Smooth muscle cell (in vitro differentiated cells): ENCODE results near the gene ORMDL2. TPM values are rescaled to one million over a fixed set of nuclear protein-coding genes. Genes with fewer than 3 reads are reported as not detected.

Source experiments
- DNase-seq: peaks from one replicate; lab custom pipeline; 2025; ENCODE audit not compliant: unreplicated experiment; lab: John Stamatoyannopoulos, UW
- H2AFZ ChIP-seq: fragments of 200-600 bp; sonication (generic); 2 replicates; pipeline ENCODE4 v1.6.0; 2016; ENCODE audit warnings: antibody characterized with exemption, low read depth, mild to moderate bottlenecking
- H3F3A ChIP-seq: fragments of 200-600 bp; sonication (generic); 2 replicates; pipeline ENCODE4 v1.6.0; 2017; ENCODE audit warnings: antibody characterized with exemption, low read depth
- H3K27ac ChIP-seq: fragments of 200-600 bp; sonication (generic); 2 replicates; pipeline ENCODE4 v1.5.1; 2016; ENCODE audit warnings: low read depth, mild to moderate bottlenecking
- H3K27me3 ChIP-seq: fragments of 200-600 bp; sonication (generic); 2 replicates; pipeline ENCODE4 v1.6.1; 2016; ENCODE audit warnings: low read depth, mild to moderate bottlenecking
- H3K36me3 ChIP-seq: fragments of 200-600 bp; sonication (generic); 2 replicates; pipeline ENCODE4 v1.5.1; 2016; ENCODE audit warnings: low read depth
- H3K4me1 ChIP-seq: fragments of 200-600 bp; sonication (generic); 2 replicates; pipeline ENCODE4 v1.5.1; 2016; ENCODE audit warnings: low read depth
- H3K4me2 ChIP-seq: fragments of 200-600 bp; sonication (generic); 2 replicates; pipeline ENCODE4 v1.6.0; 2016; ENCODE audit warnings: mild to moderate bottlenecking
- H3K4me3 ChIP-seq: fragments of 200-600 bp; sonication (generic); 2 replicates; pipeline ENCODE4 v1.5.1; 2016; ENCODE audit warnings: mild to moderate bottlenecking
- H3K79me2 ChIP-seq: fragments of 200-600 bp; sonication (generic); 2 replicates; pipeline ENCODE4 v1.6.0; 2016; ENCODE audit warnings: low read depth, mild to moderate bottlenecking
- H3K9ac ChIP-seq: fragments of 200-600 bp; sonication (generic); 2 replicates; pipeline ENCODE4 v1.6.0; 2016; ENCODE audit warnings: low read depth
- H3K9me3 ChIP-seq: fragments of 200-600 bp; sonication (generic); replicated peaks from 2 replicates; pipeline ENCODE4 v1.5.1; 2016; ENCODE audit warnings: low read depth
- H4K20me1 ChIP-seq: fragments of 200-600 bp; sonication (generic); 2 replicates; pipeline ENCODE4 v1.6.0; 2016; ENCODE audit warnings: low read depth
- WGBS: methylation state at CpG from one replicate; pipeline ENCODE4 v1.1.7; 2016; ENCODE audit warnings: low lambda C conversion rate; 5-methylcytosine and 5-hydroxymethylcytosine counted together
- polyA plus RNA-seq: library from polyadenylated mRNA; unstranded; fragments of >200 nt; fragmentation: Nextera tagmentation; extraction: Ambion mirVana; gene quantifications from 2 replicates; pipeline ENCODE4 v1.2.1, GENCODE V29; 2016
- total RNA-seq: library from RNA; depleted of rRNA; stranded (reverse); fragments of >200 nt; gene quantifications from 2 replicates; pipeline ENCODE4 v1.2.3, GENCODE V29; 2014
- TF ChIP-seq, protein P1 (sequence below): fragments of 200-600 bp; sonication (generic); IDR thresholded peaks from 2 replicates; pipeline ENCODE4 v1.5.1; 2017; ENCODE audit warnings: borderline replicate concordance, mild to moderate bottlenecking, antibody characterized with exemption; ENCODE audit not compliant: insufficient read depth, poor library complexity, severe bottlenecking

Gene ORMDL2
- total and polyA plus RNA-seq, 2 experiments from 2014 or later: 32.5 to 79.5 TPM

DNA sequence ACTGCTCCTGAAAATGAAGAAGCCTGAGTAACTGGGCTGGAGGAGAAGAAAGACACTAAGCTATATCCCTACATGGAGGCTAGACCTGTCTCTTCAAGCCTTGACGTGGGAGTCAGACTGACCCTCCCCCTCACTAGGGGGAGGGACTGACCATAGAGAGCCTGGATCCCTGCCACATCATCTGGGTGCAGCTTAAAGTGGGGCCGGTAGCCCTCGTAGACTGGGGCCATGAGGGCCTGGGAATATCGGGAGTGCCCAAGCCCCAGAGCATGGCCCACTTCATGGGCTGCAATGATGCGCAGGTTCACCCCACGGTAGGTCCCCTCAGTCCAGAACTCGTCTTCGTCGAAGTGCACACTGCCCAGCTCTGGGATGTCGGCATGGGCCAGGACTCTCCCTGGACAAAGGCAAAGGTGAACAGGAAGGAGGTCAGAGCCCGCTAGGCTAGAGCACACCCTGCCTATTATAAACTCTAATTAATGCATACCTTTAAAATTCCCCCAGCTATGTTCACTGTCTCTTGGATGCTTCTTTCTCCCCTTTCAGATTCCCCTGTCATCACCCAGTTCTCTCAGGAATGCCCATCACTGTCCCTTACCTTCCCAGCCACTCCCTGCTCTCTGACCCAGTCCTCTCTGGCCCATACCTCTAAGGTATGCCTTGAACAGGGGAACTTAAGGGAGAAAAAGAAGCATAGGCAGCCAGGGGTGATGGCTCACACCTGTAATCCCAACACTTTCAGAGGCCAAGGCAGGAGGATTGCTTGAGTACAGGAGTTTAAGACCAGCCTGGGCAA is 21.7 kb downstream of the ORMDL2 start:
- no peak overlapping the region for H3K4me3 ChIP-seq
- no peaks in the 10 kb centered on the region for H3K27me3 ChIP-seq
- no peaks in the 10 kb centered on the region for H4K20me1 ChIP-seq
- H2AFZ ChIP-seq: no peak overlapping the region
- no peaks in the 10 kb centered on the region for H3K9me3 ChIP-seq
- TF ChIP-seq, protein P1, sequence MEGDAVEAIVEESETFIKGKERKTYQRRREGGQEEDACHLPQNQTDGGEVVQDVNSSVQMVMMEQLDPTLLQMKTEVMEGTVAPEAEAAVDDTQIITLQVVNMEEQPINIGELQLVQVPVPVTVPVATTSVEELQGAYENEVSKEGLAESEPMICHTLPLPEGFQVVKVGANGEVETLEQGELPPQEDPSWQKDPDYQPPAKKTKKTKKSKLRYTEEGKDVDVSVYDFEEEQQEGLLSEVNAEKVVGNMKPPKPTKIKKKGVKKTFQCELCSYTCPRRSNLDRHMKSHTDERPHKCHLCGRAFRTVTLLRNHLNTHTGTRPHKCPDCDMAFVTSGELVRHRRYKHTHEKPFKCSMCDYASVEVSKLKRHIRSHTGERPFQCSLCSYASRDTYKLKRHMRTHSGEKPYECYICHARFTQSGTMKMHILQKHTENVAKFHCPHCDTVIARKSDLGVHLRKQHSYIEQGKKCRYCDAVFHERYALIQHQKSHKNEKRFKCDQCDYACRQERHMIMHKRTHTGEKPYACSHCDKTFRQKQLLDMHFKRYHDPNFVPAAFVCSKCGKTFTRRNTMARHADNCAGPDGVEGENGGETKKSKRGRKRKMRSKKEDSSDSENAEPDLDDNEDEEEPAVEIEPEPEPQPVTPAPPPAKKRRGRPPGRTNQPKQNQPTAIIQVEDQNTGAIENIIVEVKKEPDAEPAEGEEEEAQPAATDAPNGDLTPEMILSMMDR: no peak
- H3K9ac ChIP-seq: no peak overlapping the region
- DNase-seq: no peak
- no peaks in the 10 kb centered on the region for H3K36me3 ChIP-seq
- peaks cover 4% of the 10 kb centered on the region for H3F3A ChIP-seq
- 91% methylated on average over 11 of the region's 11 CpGs for WGBS
- H3K27ac ChIP-seq: no peak overlapping the region
- peaks cover 8% of the 10 kb centered on the region for H3K79me2 ChIP-seq
- H3K4me2 ChIP-seq: no peak overlapping the region
- peaks cover 7% of the 10 kb centered on the region for H3K4me1 ChIP-seq

DNA sequence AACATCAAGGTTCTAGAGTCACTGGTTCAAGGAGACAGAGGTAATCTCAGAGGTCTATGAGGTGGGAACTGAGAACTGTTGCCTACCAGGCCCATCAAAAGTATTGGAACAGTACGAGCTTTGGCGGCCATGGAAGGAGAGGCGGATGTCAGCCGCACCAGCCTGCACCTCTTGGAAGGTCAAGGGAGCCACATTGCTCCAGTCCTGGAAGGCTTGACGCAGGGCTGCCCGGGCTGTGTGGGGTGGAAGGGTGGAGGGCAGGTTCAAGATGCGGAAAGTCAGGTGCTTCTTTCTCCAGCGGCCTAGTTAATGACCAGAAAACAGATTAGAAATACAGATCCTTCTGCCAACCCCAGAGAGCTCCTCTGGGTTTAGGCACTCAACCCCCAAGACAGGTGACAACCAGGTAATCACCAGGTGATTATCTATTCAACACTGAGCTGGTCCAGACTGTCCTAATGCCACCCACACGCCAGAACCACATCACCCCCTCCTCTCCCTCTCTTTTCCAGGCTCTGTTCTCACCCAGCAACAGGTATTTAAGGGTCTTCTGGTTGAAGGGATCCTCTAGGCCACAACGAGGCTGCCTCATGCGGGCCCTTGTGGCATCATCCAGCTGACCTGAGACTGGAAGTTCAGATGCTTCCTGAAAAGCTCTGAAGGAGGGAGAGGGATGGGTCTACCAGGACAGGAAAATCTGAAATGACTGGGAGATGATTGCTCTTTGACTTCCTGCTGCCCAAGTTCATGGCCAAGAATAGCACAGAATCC is 22.9 kb downstream of the ORMDL2 start:
- Histone ChIP-seq H3K4me2 (no peak overlapping the region), H2AFZ (no peak overlapping the region), H3K27ac (no peak overlapping the region), H3K79me2 (peaks cover 8% of the 10 kb centered on the region), H3K9me3 (no peaks in the 10 kb centered on the region), H3K4me3 (no peak overlapping the region), H3K9ac (no peak overlapping the region), H4K20me1 (no peaks in the 10 kb centered on the region), H3K4me1 (peaks cover 10% of the 10 kb centered on the region), H3F3A (peaks cover 4% of the 10 kb centered on the region), H3K27me3 (no peaks in the 10 kb centered on the region), H3K36me3 (no peaks in the 10 kb centered on the region)
- DNase-seq: no peak
- TF ChIP-seq, protein P1: no peak
- WGBS: 95% methylated on average over 11 of the region's 11 CpGs

DNA sequence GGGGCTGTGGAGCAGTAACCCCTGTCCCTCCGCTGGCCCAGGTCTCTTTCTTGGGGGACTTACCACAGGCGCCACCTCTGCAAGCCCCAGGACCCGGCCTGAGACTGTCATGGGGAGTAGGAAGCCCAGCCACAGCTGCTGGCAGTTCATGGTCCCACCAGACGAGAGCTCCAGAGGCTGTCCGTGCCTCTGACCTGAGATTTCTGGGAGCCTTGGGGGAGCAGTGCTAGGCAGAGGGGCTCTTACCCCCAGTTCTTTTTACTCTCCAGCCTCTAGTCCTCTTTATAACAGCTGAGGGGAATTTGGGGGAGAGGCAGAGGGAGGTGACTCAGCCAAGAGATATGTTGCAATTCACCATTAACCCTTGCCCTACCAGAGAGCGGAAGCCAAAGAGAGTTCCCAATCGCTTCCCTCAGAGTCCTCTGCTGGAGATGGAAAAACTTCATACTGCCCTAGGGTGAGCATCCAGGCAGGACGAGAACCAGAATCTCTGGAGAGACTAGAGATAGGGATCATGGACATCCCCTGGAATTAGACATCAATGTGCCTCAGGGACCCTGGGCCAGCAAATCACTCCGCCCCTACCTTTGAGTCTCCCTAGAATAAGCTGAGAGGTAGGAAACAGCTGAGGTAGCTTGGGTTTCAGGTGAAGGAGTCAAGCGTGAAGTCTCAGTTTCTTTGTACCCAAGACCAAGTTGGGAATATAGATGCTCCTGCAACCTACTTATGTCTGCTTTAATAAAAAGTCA is 25.0 kb downstream of the ORMDL2 start, which contains the start of gene MMP19:
TSS of gene MMP19 (minus strand) at position 256 of the 749 bp plus-strand sequence. CDS start at position 150, 106 bp downstream.
- Histone ChIP-seq H3K27me3 (no peaks in the 10 kb centered on the region), H3K79me2 (peaks cover 8% of the 10 kb centered on the region), H3K36me3 (no peaks in the 10 kb centered on the region), H3K4me1 (peaks cover 18% of the 10 kb centered on the region), H3K27ac (peak within 1 kb of the TSS; percentile 58), H3K9ac (peak within 1 kb of the TSS; percentile 84), H4K20me1 (no peaks in the 10 kb centered on the region), H3K4me2 (peak within 1 kb of the TSS; percentile 88), H3F3A (peaks cover 4% of the 10 kb centered on the region), H3K4me3 (peak within 1 kb of the TSS; percentile 45), H3K9me3 (no peaks in the 10 kb centered on the region), H2AFZ (peak within 1 kb of the TSS; percentile 47)
- TF ChIP-seq, protein P1: no peak
- DNase-seq: no peak
- WGBS: 41% methylated on average over 10 of the region's 10 CpGs
